Effector CD8-positive, alpha-beta T cell (primary cell): Measurements from ENCODE around the gene TGM3.

ENCODE experiments used
- DNase-seq: peaks from one replicate; lab custom pipeline; 2025; lab: John Stamatoyannopoulos, UW

Gene TGM3

GRCh38 chr20:2285193-2285592 is 10.6 kb upstream of the TGM3 start:
- DNase-seq = no peak

- no peak for DNase-seq
Measured at GRCh38 chr20:2285613-2286012, 10.2 kb upstream of the TGM3 start.

- no peak for DNase-seq
Measured at GRCh38 chr20:2287504-2287903, 8.3 kb upstream of the TGM3 start.

GRCh38 chr20:2289475-2289874 is 6.3 kb upstream of the TGM3 start:
- DNase-seq = no peak

GRCh38 chr20:2290486-2290885 is 5.3 kb upstream of the TGM3 start:
- no peak for DNase-seq

DNA sequence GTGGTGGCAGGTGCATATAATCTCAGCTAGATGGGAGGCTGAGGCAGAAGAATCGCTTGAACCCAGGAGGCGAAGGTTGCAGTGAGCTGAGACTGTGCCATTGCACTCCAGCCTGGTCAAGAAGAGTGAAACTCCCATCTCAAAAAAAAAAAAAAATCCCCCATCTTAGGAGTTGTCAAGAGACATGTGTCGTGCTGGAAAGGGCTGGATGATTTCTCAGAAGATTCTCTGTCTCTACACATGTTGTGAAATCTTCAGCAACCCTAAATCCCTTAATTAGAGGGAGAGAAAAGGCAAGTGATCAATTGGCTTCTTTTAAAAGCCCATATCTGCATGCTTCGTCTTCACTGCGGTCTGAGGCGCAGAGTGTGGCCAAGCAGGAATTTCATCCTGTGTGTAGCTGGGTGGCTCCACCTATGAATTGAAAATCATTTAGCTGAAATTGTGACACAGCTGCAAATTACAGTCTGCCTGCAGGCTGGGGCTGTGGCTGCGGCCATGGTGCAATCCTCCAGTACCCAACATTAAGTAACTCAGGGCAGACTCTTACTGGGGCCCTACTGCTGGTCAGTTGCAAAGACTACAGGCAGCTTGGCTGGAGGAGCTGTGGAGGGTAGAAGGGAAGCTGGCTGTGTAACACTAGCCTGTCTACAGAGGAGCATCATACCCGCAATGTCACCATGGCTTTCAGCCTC is 3.2 kb upstream of the TGM3 start:
- no peak for DNase-seq

DNA sequence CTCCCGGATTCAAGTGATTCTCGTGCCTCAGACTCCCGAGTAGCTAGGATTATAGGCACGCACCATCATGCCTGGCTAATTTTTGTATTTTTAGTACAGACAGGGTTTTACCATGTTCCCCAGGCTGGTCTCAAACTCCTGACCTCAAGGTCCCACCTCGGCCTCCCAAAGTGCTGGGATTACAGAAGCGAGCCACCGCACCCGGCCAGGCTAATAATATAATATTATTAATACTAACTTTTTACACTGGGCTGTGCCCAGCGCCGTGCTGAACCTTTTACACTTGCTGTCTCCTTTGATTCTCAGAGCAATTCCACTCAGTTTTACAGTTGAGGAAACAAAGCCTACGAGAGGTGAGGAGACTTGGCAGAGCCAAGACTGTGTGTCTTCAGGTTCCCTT is 2.3 kb upstream of the TGM3 start:
- DNase-seq = no peak

DNA sequence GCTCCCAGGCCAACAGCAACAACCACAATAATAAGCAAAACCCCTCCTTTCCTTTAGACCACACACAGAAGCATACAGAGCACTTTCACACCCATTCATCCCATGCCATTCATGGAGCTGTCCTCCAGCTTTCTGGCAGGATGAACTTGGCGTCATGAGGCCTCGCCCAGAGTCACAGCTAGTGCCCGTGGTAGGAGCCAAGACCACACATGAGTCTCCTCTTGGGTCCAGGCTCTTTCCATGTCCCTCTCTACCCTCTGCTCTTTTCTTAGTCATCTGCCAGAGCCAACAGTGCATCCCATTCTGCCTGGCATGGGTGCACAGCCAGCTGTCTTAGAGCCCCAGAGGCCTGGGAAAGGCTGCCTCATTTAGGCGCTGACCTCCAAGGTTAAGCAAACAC is 1.8 kb upstream of the TGM3 start:
- no peak for DNase-seq

DNA sequence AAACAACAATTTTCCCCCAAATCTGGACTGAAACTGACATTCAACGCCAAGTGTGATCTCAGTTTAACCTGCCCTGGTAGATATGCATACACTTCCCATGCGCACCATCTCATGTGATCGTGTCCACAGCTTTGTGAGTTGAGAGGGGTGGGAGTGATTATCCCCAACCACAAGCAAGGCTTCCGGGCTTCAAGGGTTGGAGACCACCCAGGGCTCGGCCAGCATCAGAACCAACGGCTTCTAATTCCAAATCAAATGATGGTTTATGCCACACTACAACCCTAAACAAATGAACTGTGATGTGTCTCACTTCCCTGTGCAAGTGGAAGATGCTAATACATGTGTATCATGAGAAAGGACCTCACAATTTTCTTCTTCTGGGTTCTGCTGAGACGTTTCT is 515 bp upstream of the TGM3 start:
- no peak for DNase-seq

GRCh38 chr20:2296524-2297356 is 939 bp downstream of the TGM3 start:
- no peak for DNase-seq

- DNase-seq = no peak
Measured at GRCh38 chr20:2297357-2297728, 1.5 kb downstream of the TGM3 start.

DNA sequence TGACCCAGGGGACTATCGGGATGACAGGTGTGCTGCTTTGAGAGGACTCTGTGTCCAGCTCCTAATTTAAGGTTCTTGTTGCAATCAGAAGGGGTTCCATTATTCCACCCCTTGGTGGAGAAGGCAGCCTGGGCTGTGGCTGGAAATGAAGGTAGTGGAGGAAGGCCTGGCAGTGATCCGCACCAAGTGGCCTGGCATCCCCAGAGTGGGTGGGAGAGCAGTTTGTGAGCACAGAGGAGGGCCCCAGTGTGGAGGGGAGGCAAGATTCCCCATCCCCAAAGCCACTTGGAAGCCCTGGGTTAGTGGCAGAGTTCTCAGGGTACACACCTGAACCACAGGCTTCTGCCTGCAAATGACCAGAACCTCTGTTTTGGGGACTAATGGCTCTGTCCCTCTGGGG is 2.3 kb downstream of the TGM3 start:
- no peak for DNase-seq

DNA sequence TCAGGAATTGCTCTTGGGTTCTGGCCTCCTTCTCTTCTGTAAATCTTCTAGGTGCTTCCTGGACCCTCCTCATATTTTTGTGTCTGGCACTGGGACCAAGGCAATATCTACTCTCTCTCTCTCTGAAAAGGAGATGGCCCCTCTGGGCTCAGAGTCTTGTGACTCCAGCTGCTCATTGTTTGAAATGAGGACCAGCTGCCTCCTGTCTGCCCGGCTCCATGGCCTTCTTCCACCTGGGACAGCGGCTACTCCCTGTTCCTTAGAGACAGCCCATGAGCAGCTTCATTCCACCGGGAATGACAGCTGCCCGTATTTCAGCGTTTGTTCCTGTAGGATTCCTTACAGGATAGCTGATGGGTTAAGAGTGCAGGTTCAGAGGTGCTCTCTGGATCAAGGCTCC is 2.9 kb downstream of the TGM3 start:
- no peak for DNase-seq

DNA sequence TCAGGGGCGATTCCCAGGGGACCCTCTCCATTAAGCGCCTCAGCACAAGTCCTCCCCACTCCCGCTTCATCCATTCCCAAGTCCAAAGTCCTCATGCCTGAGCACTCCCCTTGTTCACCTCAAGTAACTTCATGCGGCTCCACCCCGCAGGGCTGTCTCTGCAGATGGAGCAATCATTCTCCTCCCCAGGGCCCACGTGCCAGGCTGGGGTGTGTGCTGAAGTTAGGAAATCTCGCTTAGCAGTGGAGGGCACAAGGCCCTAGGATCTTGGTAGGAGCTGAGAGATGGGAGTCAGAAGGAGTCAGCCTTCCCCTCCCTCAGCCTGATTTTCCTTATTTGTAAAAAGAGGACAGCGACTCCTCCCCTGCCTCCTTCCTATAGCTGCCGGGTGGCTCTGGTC is 3.5 kb downstream of the TGM3 start:
- DNase-seq = no peak

DNA sequence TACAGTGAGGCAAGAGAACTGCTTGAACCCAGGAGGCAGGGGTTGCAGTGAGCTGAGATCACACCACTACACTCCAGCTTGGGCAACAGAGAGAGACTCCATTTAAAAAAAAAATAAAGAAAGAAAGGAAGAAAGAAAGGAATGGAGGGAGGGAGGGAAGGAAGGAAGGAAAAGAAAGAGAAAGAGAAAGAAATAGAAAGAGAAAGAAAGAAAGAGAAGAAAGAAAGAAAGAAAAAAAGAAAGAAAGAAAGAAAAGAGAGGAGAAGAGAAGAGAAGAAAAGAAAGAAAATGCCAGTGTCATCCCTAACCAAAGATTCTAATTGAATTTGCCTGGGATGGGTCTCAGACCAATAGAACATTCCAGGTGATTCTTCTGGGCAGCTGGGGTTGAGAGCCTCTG is 4.2 kb downstream of the TGM3 start:
- DNase-seq = no peak

- DNase-seq = no peak
Measured at GRCh38 chr20:2300420-2300819, 4.6 kb downstream of the TGM3 start.

GRCh38 chr20:2301164-2301622 is 5.4 kb downstream of the TGM3 start:
- no peak for DNase-seq

- DNase-seq = no peak
Measured at GRCh38 chr20:2302384-2303060, 6.7 kb downstream of the TGM3 start.

- no peak for DNase-seq
Measured at GRCh38 chr20:2303673-2304072, 7.9 kb downstream of the TGM3 start.

DNA sequence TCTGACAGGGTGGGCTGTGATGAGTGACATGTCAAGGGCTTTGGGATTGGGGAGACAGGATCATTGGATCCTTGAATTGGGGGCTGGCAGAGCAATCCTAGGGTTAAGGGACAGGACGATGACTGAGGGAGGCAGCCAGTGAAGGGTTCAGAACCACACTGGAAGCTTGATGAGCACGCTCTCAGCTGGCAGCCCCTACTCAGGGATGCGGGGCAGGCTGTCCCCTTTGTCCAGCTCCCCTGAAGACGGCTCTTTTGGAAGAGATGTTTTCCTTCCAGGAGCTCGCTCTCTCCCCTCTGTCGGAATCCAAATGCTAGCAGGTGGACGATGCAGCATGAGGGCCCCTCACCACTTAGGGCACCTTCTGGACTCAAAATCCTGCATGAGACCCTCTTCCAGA is 8.4 kb downstream of the TGM3 start:
- DNase-seq = no peak

DNA sequence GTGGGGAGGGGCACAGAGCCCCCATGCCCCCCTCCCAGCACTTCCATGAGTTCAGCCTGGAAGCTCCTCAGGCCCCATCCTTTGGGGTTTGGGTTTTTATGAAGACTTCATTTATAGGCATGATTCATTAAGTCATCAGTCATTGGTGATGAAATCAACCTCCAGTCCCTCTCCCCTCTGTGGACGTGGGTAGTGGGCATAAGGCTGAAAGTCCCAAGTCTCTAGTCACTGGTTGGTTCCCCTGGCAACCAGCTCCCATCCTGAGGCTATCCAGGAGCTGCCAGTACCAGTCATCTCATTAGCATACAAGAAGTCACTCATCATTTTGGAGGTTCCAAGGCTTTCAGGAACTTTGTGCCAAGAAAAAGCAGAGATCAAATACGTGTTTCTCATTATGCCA is 9.2 kb downstream of the TGM3 start:
- no peak for DNase-seq

- DNase-seq = no peak
Measured at GRCh38 chr20:2305479-2305878, 9.7 kb downstream of the TGM3 start.

GRCh38 chr20:2305946-2306345 is 10.1 kb downstream of the TGM3 start:
- no peak for DNase-seq
